ENCODE data around the gene SORD.
A peak's percentile ranks its signal among the peaks of the same experiment; 100 is the strongest.
"Not testable (repeated sequence)": the region's sequence is repeated elsewhere in the genome, so short reads cannot be mapped to it uniquely, and the experiment has no call there.

Gene SORD

GRCh38 chr15:45030743-45031142, 7.7 kb downstream of the SORD start:
- H3K27ac ChIP-seq, result no peak overlapping the region
- TF ChIP-seq CTCF (conservative IDR thresholded peaks at IDR 0.05), result no peak

GRCh38 chr15:45031522-45032028, 8.6 kb downstream of the SORD start:
- H3K27ac ChIP-seq, result not testable (repeated sequence)

GRCh38 chr15:45032501-45032900, 9.5 kb downstream of the SORD start:
- H3K27ac ChIP-seq, result not testable (repeated sequence)

- 0 out of 2 replicates have a peak overlapping the region, but pooled peaks have one; percentile 24 for H3K27ac ChIP-seq
Observed at GRCh38 chr15:45034087-45034486, 11.1 kb downstream of the SORD start.

GRCh38 chr15:45034600-45035375, 11.8 kb downstream of the SORD start:
- peak overlapping the region; percentile 71; the same call in 1 of the 2 replicates for H3K27ac ChIP-seq

GRCh38 chr15:45036812-45037781, 14.1 kb downstream of the SORD start:
- TF ChIP-seq CTCF (conservative IDR thresholded peaks at IDR 0.05), result peak; percentile 92
- H3K27ac ChIP-seq, result peak overlapping the region; percentile 71

- TF ChIP-seq CTCF (conservative IDR thresholded peaks at IDR 0.05), result no peak
- H3K27ac ChIP-seq, result peak overlapping the region; percentile 71
Observed at GRCh38 chr15:45037936-45038335, 14.9 kb downstream of the SORD start.

- not testable (repeated sequence) for H3K27ac ChIP-seq
Observed at GRCh38 chr15:45040396-45040795, 17.4 kb downstream of the SORD start.

- H3K27ac ChIP-seq, result not testable (repeated sequence)
Observed at GRCh38 chr15:45041538-45041937, 18.5 kb downstream of the SORD start.

GRCh38 chr15:45042859-45043258, 19.9 kb downstream of the SORD start:
- not testable (repeated sequence) for H3K27ac ChIP-seq

GRCh38 chr15:45044270-45044669, 21.3 kb downstream of the SORD start:
- H3K27ac ChIP-seq, result not testable (repeated sequence)

GRCh38 chr15:45048449-45048793, 25.4 kb downstream of the SORD start:
- not testable (repeated sequence) for H3K27ac ChIP-seq
